Tibial artery (tissue), 4 donors: ENCODE results near the gene SUGCT.
"Not testable (repeated sequence)": the region's sequence is repeated elsewhere in the genome, so short reads cannot be mapped to it uniquely, and the experiment has no call there.

Source experiments
- DNase-seq, 2 donors: peaks; one replicate each; pipeline ENCODE4 v3.0.0-alpha.2; 2019
- H3K27ac ChIP-seq, 2 donors: fragments of 200-600 bp; sonication (generic) in 1 of 2; 1 replicate in 1 of 2; 2 replicates in 1 of 2; pipeline ENCODE4 v1.5.1; 2018 to 2019; ENCODE audit warnings: mild to moderate bottlenecking in 1 of 2
- H3K27me3 ChIP-seq, 2 donors: fragments of 200-600 bp; sonication (generic) in 1 of 2; one replicate each; pipeline versions ENCODE4 v1.5.1 to v1.6.0; 2016 to 2019
- H3K36me3 ChIP-seq, 3 donors: fragments of 200-600 bp; sonication (generic) in 2 of 3; one replicate each; pipeline ENCODE4 v1.5.1; 2016 to 2019; ENCODE audit warnings: mild to moderate bottlenecking in 2 of 3
- H3K4me1 ChIP-seq, 4 donors: fragments of 200-600 bp; sonication (generic) in 2 of 4; 1 replicate in 3 of 4; 2 replicates in 1 of 4; pipeline ENCODE4 v1.5.1; 2016 to 2019
- H3K4me3 ChIP-seq, 2 donors: fragments of 200-600 bp; sonication (generic) in 1 of 2; 1 replicate in 1 of 2; 2 replicates in 1 of 2; pipeline ENCODE4 v1.5.1; 2018 to 2019; ENCODE audit warnings: mild to moderate bottlenecking in 2 of 2
- H3K9me3 ChIP-seq, 3 donors: fragments of 200-600 bp; sonication (generic) in 1 of 3; one replicate each; pipeline ENCODE4 v1.5.1; 2016 to 2019
- CTCF ChIP-seq, 2 experiments: fragments of 200-600 bp in 1 of 2; fragments of 450-650 bp in 1 of 2; IDR thresholded peaks; one replicate each; pipeline ENCODE4 v1.5.1; 2017 to 2019; ENCODE audit warnings: antibody characterized with exemption in 2 of 2, mild to moderate bottlenecking in 1 of 2, moderate library complexity in 1 of 2
- intact Hi-C: fragments of 100-400 bp; cut with DNase I; formaldehyde crosslinking; loops from one replicate; pipeline ENCODE4 v1.15.0; 2023; ENCODE audit warnings: low total_unique reads

Gene SUGCT

GRCh38 chr7:40105879-40106473 is 28.8 kb upstream of the SUGCT start:
- Histone ChIP-seq H3K4me3 (no peak overlapping the region), H3K36me3 (peaks cover 0 to 8% (median 0%) of the 10 kb centered on the region in 3 donors), H3K9me3 (no peaks in the 10 kb centered on the region), H3K27ac (no peak overlapping the region), H3K4me1 (peaks cover 0 to 13% (median 2%) of the 10 kb centered on the region in 4 donors), H3K27me3 (no peaks in the 10 kb centered on the region)
- no peak for TF ChIP-seq CTCF (IDR thresholded peaks at IDR 0.05)
- DNase-seq = no peak
- intact Hi-C loops = no loop called here

DNA sequence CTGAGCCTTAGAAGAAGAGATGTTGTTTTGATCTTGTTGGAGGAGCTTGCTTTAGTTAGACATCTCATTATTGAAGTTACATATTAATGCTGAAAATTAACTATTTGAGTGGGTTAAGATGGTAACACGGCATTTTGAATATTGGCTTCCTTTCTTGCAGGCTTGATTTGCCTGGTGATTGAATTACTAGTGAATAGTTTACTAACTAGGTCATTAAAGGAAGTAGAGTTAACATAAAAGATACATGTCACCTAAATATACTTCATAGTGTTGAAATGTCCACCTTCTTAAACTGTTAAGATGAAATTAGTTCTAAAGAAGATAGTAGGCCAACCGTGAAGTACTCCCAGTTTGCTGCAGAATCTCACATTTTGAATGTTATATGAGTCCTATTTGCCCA is 18.9 kb upstream of the SUGCT start:
- Histone ChIP-seq H3K27me3 (no peaks in the 10 kb centered on the region), H3K9me3 (no peaks in the 10 kb centered on the region), H3K4me1 (no peaks in the 10 kb centered on the region), H3K4me3 (no peak overlapping the region), H3K27ac (no peak overlapping the region), H3K36me3 (peaks cover 0 to 7% (median 0%) of the 10 kb centered on the region in 3 donors)
- no peak for DNase-seq
- TF ChIP-seq CTCF (IDR thresholded peaks at IDR 0.05) = no peak
- intact Hi-C loops = no loop called here

- H3K9me3 ChIP-seq, intact Hi-C loops, H3K27me3 ChIP-seq, H3K4me1 ChIP-seq, DNase-seq, H3K4me3 ChIP-seq, H3K27ac ChIP-seq, H3K36me3 ChIP-seq: not testable (repeated sequence)
Observed at GRCh38 chr7:40117199-40117598, 17.6 kb upstream of the SUGCT start.

DNA sequence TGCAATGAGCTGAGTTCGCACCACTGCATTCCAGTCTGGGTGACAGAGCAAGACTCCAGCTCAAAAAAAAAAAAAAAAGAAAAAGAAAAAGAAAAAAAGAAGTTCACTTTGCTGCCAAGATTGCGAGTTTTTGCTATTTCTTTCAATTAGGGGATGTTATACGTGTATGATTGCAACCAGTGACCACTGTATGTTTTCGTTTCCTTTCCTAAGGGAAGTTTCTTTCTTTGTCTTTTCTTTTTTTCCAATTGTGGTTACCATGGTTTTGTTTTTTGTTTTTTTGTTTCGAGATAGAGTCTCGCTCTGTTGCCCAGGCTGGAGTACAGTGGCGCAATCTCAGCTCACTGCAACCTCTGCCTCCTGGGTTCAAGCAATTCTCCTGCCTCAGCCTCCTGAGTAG is 16.6 kb upstream of the SUGCT start:
- H3K4me3 ChIP-seq, intact Hi-C loops, H3K4me1 ChIP-seq, DNase-seq, H3K27ac ChIP-seq, H3K36me3 ChIP-seq, H3K27me3 ChIP-seq, H3K9me3 ChIP-seq: not testable (repeated sequence)

DNA sequence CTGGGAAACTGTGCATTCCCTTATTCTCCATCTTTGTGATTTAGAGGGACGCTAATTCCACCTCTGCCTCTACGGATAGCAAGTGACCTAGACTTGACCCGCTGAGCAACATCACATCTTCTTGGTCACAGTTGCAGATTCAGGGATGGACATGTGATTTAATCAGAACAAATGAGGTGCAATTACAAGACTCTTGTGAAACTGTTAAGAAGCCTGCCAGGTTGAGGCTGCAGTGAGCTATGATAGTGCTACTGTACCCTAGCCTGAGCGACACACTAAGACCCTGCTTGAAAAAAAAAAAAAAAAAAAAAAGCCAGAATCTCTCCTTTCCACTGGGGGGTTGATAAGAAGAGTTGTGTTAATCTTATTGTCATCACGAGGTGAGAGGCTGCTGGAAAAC is 14.8 kb upstream of the SUGCT start:
- no peak for DNase-seq
- Histone ChIP-seq H3K4me3 (no peak overlapping the region), H3K27ac (no peak overlapping the region), H3K36me3 (no peaks in the 10 kb centered on the region), H3K27me3 (no peaks in the 10 kb centered on the region), H3K9me3 (no peaks in the 10 kb centered on the region), H3K4me1 (no peaks in the 10 kb centered on the region)
- intact Hi-C loops = no loop called here
- TF ChIP-seq CTCF (IDR thresholded peaks at IDR 0.05) = no peak

GRCh38 chr7:40122100-40122939 is 12.5 kb upstream of the SUGCT start:
- intact Hi-C loops, H3K4me1 ChIP-seq, DNase-seq, H3K4me3 ChIP-seq, H3K27me3 ChIP-seq, H3K9me3 ChIP-seq, H3K27ac ChIP-seq, H3K36me3 ChIP-seq: not testable (repeated sequence)

DNA sequence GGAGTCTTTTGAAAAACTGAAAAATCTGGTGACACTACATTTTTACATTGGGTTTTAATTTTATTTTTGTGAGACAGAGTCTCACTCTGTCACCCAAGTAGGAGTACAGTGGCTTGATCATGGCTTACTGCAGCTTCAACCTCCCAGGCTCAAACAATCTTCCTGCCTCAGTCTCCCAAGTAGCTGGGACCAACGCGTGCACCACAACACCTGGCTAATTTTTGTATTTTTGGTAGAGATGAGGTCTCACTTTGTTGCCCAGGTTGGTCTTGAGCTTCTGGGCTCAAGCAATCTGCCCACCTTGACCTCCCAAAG is 11.9 kb upstream of the SUGCT start:
- DNase-seq = no peak
- intact Hi-C loops = no loop called here
- H3K27me3 ChIP-seq = no peaks in the 10 kb centered on the region
- no peaks in the 10 kb centered on the region for H3K9me3 ChIP-seq
- H3K4me3 ChIP-seq = no peak overlapping the region
- H3K4me1 ChIP-seq = peaks cover 0 to 2% (median under 1%) of the 10 kb centered on the region in 4 donors
- H3K27ac ChIP-seq = no peak overlapping the region
- TF ChIP-seq CTCF (IDR thresholded peaks at IDR 0.05) = no peak
- H3K36me3 ChIP-seq = no peaks in the 10 kb centered on the region
